Heart right ventricle (tissue), 16 donors: ENCODE results near the gene SLC27A3. TPM values are rescaled to one million over a fixed set of nuclear protein-coding genes. Genes with fewer than 3 reads are reported as not detected.

Experiments used
- ATAC-seq, 8 donors: fragments of 200-7000 bp; cut with Tn5 transposase; one replicate each; pipeline ENCODE4 v1.9.1; 2020; ENCODE audit warnings: mild to moderate bottlenecking in 8 of 8, moderate library complexity in 8 of 8, moderate number of reproducible peaks in 1 of 8
- DNase-seq, 2 donors: peaks; one replicate each; pipeline ENCODE4 v3.0.0-alpha.2; 2020
- H3K27ac ChIP-seq, 10 donors: fragments of 200-600 bp; sonication (generic) in 2 of 10; one replicate each; pipeline versions ENCODE4 v1.5.0 to v1.8.0; 2020 to 2022; ENCODE audit warnings: mild to moderate bottlenecking in 3 of 10
- H3K27me3 ChIP-seq, 7 donors: fragments of 200-600 bp; one replicate each; pipeline ENCODE4 v1.8.0; 2021 to 2022; ENCODE audit warnings: mild to moderate bottlenecking in 2 of 7
- H3K36me3 ChIP-seq, 9 donors: fragments of 200-600 bp; sonication (generic) in 1 of 9; one replicate each; pipeline versions ENCODE4 v1.5.0 to v1.8.0; 2020 to 2022; ENCODE audit warnings: mild to moderate bottlenecking in 2 of 9
- H3K4me1 ChIP-seq, 9 donors: fragments of 200-600 bp; sonication (generic) in 1 of 9; one replicate each; pipeline versions ENCODE4 v1.5.0 to v1.8.0; 2020 to 2022; ENCODE audit warnings: mild to moderate bottlenecking in 4 of 9
- H3K4me3 ChIP-seq, 10 donors: fragments of 200-600 bp; sonication (generic) in 2 of 10; one replicate each; pipeline versions ENCODE4 v1.5.0 to v1.8.0; 2020 to 2022; ENCODE audit warnings: mild to moderate bottlenecking in 7 of 10, moderate library complexity in 2 of 10
- H3K9me3 ChIP-seq, 11 donors: fragments of 200-600 bp in 10 of 11; sonication (generic) in 2 of 11; one replicate each; pipeline versions ENCODE4 v1.5.0 to v1.8.0; 2013 to 2022; ENCODE audit warnings: mild to moderate bottlenecking in 2 of 11, control low read depth in 1 of 11, moderate library complexity in 1 of 11
- CTCF ChIP-seq, 9 donors: fragments of 200-600 bp; sonication (generic) in 2 of 9; IDR thresholded peaks; one replicate each; pipeline versions ENCODE4 v1.5.0 to v1.8.0; 2021 to 2022; ENCODE audit warnings: antibody characterized with exemption in 9 of 9, mild to moderate bottlenecking in 5 of 9, moderate library complexity in 1 of 9
- WGBS, 2 donors: extraction: QIAGEN DNeasy Blood & Tissue Kit; methylation state at CpG; one replicate each; pipeline ENCODE4 v1.1.7; 2013; ENCODE audit warnings: inconsistent platforms in 1 of 2; 5-methylcytosine and 5-hydroxymethylcytosine counted together
- intact Hi-C, 10 donors: fragments of 100-400 bp; cut with DNase I; formaldehyde crosslinking; loops; one replicate each; pipeline versions ENCODE4 v1.11.1 to v1.14.2; 2022
- polyA plus RNA-seq, 2 donors: library from polyadenylated mRNA; stranded (reverse); fragments of 200-250 nt; gene quantifications; one replicate each; pipeline ENCODE4 v1.2.3, GENCODE V29; 2013
- total RNA-seq, 10 donors: library from RNA; stranded (reverse); fragmentation: NEBNext Ultra II Directional in 3 of 10; extraction: Animal tissue kit (Norgen Biotek cat#: 25700) in 3 of 10; gene quantifications; one replicate each; pipeline versions ENCODE4 v1.2.1 to v1.2.4, GENCODE V29; 2021 to 2023
- donor health status: Arrhythmogenic right ventricular cardiomyopathy.
- donor health status: ischemic (EF 13 %, LVEDD 7.1; RV severe dilation, severe dysfunction).
- donor health status: healthy with polysubstance abuse.
- donor health status: DM: no; HTN: yes; CAD: no.
- donor health status: DM: no; HTN: no; CAD: no.
- donor health status: ischemic (EF 25% LVEDD 6.9; RV normal size, moderate dysfunction).
- donor health status: ischemic (EF 25% LVEDD 5.7; RV mildly dilated, moderate dysfunction).
- donor health status: healthy.
- donor health status: DM: yes; HTN: yes; CAD: no.
- donor health status: Ischemic cardiomyopathy.
- donor health status: ischemic (EF 35%, LVEDD 5.7; RV mildly dilated, moderate dysfunction).
- donor health status: nonischemic (EF 11% LVEDD 7.7; RV severe dilation, severe dysfunction).
- donor health status: DM: yes; HTN: yes; CAD: no.
- donor health status: PGD.
- donor health status: ischemic (EF 29% LVEDD 5.4; RV normal size, mild dysfunction).
- donor health status: nonischemic (EF 23%, LVEDD 6.1; RV moderate dilation, normal function).

SLC27A3 gene
- total and polyA plus RNA-seq, 12 donors: 5.9 to 43.8 (median 9.2) TPM

GRCh38 chr1:153746174-153746573 lies 29.0 kb upstream of the SLC27A3 start:
- H3K4me1 ChIP-seq: peaks cover 16 to 64% (median 35%) of the 10 kb centered on the region in 9 donors
- WGBS, 2 donors: 87 to 92% methylated on average over 13 of the region's 13 CpGs
- TF ChIP-seq CTCF (IDR thresholded peaks at IDR 0.05): no peak
- H3K36me3 ChIP-seq: peaks cover 0 to 94% (median 18%) of the 10 kb centered on the region in 9 donors
- no peak overlapping the region for H3K4me3 ChIP-seq
- DNase-seq: no peak
- no peaks in the 10 kb centered on the region for H3K27me3 ChIP-seq
- ATAC-seq: peak in 1 of 8 donors; percentile 25
- H3K27ac ChIP-seq: no peak overlapping the region
- no peaks in the 10 kb centered on the region for H3K9me3 ChIP-seq
- intact Hi-C loops: loop anchor here in 6 of 10 donors (5.0 to 10.0 kb wide), 5 partner anchors 69 to 391 kb away; partner anchors contain the start of genes NPR1 (in 2 of the 6) and S100A9 (in 1 of the 6)

GRCh38 chr1:153748903-153749302 lies 26.3 kb upstream of the SLC27A3 start:
- no peak for TF ChIP-seq CTCF (IDR thresholded peaks at IDR 0.05)
- Histone ChIP-seq H3K36me3 (peaks cover 0 to 95% (median 29%) of the 10 kb centered on the region in 9 donors), H3K4me3 (no peak overlapping the region)

GRCh38 chr1:153749408-153750005 lies 25.7 kb upstream of the SLC27A3 start:
- peak; percentile 89 to 96 (median 94) for ATAC-seq
- H3K27me3 ChIP-seq: no peaks in the 10 kb centered on the region
- H3K36me3 ChIP-seq: peaks cover 0 to 95% (median 35%) of the 10 kb centered on the region in 9 donors
- whole genome bisulfite sequencing, 2 donors: 33 to 40% methylated on average over 6 of the region's 6 CpGs
- peak; percentile 82 to 86 for DNase-seq
- H3K27ac ChIP-seq: peak overlapping the region in 9 of 10 donors; percentile 24 to 76 (median 71)
- H3K4me3 ChIP-seq: no peak overlapping the region
- peaks cover 26 to 75% (median 43%) of the 10 kb centered on the region in 9 donors for H3K4me1 ChIP-seq
- intact Hi-C loops: loop anchor here (1.0 to 10.0 kb wide), 14 partner anchors 19 to 395 kb away; partner anchors contain the start of genes NPR1 (in 7 of the 10), INTS3 (in 1 of the 10) and S100A9 (in 1 of the 10)
- H3K9me3 ChIP-seq: no peaks in the 10 kb centered on the region
- TF ChIP-seq CTCF (IDR thresholded peaks at IDR 0.05): peak; percentile 85 to 97 (median 95)

More at GRCh38 chr1:153748903-153749302, 26.3 kb upstream of the SLC27A3 start:
- WGBS, 2 donors: 75 to 79% methylated on average over 2 of the region's 2 CpGs
- Histone ChIP-seq H3K9me3 (no peaks in the 10 kb centered on the region), H3K4me1 (peaks cover 26 to 75% (median 43%) of the 10 kb centered on the region in 9 donors), H3K27me3 (no peaks in the 10 kb centered on the region), H3K27ac (peak overlapping the region in 7 of 10 donors; percentile 44 to 76 (median 72))
- no peak for ATAC-seq
- DNase-seq: no peak
- intact Hi-C loops: loop anchor here in 8 of 10 donors (1.0 to 10.0 kb wide), 12 partner anchors 18 to 394 kb away; partner anchors contain the start of genes NPR1 (in 4 of the 8), INTS3 (in 1 of the 8) and S100A9 (in 1 of the 8)

GRCh38 chr1:153750026-153750995 lies 24.9 kb upstream of the SLC27A3 start:
- WGBS, 2 donors: 42 to 48% methylated on average over 6 of the region's 6 CpGs
- Histone ChIP-seq H3K27ac (peak overlapping the region; percentile 20 to 76 (median 69)), H3K36me3 (peaks cover 0 to 95% (median 39%) of the 10 kb centered on the region in 9 donors), H3K27me3 (no peaks in the 10 kb centered on the region), H3K9me3 (no peaks in the 10 kb centered on the region), H3K4me3 (no peak overlapping the region), H3K4me1 (peaks cover 26 to 75% (median 43%) of the 10 kb centered on the region in 9 donors)
- DNase-seq: no peak
- ATAC-seq: peak in 7 of 8 donors; percentile 20 to 82 (median 60)
- peak in 3 of 9 donors; percentile 16 to 38 (median 20) for TF ChIP-seq CTCF (IDR thresholded peaks at IDR 0.05)
- intact Hi-C loops: loop anchor here in 5 of 10 donors (1.0 to 5.0 kb wide), 5 partner anchors 53 to 73 kb away; partner anchors contain the start of gene NPR1 (in 3 of the 5)
